DOHH2 (cell line): ENCODE data around the gene KCNMA1.

Experiments
- CTCF ChIP-seq: fragments of 200-600 bp; sonication (generic); IDR thresholded peaks from one replicate; pipeline ENCODE4 v1.5.1; 2014; ENCODE audit warnings: antibody characterized with exemption, mild to moderate bottlenecking, low read depth, low read length; ENCODE audit not compliant: poor library complexity, severe bottlenecking
- EZH2phosphoT487 ChIP-seq: fragments of 200-600 bp; sonication (generic); IDR thresholded peaks from 2 replicates; pipeline ENCODE4 v1.6.1; 2017; ENCODE audit warnings: borderline replicate concordance, mild to moderate bottlenecking, antibody characterized with exemption, low read length, moderate library complexity, mixed read lengths

GRCh38 chr10:77109351-77109994 lies 528.1 kb downstream of the KCNMA1 start:
- TF ChIP-seq CTCF (no peak), EZH2phosphoT487 (no peak)
